Measurements from ENCODE around the gene MRFAP1. TPM values are rescaled to one million over a fixed set of nuclear protein-coding genes. Genes with fewer than 3 reads are reported as not detected.
"Not testable (repeated sequence)": the region's sequence is repeated elsewhere in the genome, so short reads cannot be mapped to it uniquely, and the experiment has no call there.

The MRFAP1 gene
- total RNA-seq, 4 donors from 2014 or later, result 116 to 338 (median 155) TPM

DNA sequence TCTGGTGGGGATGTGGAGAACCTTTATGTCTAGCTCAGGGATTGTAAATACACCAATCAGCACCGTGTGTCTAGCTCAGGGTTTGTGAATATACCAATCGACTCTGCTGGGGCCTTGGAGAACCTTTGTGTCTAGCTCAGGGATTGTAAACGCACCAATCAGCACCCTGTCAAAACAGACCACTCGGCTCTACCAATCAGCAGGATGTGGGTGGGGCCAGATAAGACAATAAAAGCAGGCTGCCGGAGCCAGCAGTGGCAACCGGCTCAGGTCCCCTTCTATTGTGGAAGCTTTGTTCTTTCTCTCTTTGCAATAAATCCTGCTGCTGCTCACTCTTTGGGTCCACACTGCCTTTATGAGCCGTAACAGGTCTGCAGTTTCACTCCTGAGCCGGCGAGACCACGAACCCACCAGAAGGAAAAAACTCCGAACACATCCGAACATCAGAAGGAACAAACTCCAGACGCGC, 32.7 kb downstream of the MRFAP1 start:
- Histone ChIP-seq H3K4me3 (peak overlapping the region; percentile 57 to 93 (median 90)), H3K27ac (peak overlapping the region; percentile 84 to 94 (median 90)), H3K4me1 (peaks cover 0 to 27% (median 8%) of the 10 kb centered on the region in 4 donors)
- peak; percentile 52 to 92 for TF ChIP-seq POLR2A (IDR thresholded peaks at IDR 0.05)
- not testable (repeated sequence) for DNase-seq, H3K36me3 ChIP-seq, H3K27me3 ChIP-seq, H3K9me3 ChIP-seq

DNA sequence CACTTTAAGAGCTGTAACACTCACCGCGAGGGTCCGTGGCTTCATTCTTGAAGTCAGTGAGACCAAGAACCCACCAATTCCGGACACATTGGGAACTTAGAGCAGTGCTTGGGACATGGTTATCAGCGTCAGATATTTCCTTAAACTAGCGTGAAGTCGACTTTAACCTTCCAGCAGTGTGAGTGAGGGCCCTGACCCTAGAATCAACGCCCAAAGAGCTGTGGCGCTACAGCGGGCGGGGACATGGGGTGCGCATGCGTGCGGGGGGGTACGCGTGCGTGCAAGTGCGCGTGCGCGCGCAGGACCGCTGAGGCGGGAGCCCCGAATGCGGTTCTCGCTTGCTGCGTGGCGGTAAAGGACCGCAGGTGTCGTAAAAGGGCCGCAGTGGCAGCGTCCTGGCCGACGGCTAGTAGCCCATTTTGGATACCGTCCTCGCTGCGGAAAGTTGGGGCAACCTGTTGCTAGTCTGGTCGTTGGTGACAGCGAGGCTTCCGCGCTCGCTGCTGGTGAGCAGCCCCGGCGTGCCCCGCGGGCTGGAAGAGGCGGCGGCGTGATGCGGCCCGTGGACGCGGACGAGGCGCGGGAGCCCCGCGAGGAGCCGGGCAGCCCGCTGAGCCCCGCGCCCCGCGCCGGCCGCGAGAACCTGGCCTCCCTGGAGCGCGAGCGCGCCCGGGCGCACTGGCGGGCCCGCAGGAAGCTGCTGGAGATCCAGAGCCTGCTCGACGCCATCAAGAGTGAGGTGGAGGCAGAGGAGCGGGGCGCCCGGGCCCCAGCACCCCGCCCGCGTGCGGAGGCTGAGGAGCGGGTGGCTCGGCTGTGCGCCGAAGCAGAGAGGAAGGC, 33.4 kb downstream of the MRFAP1 start:
- no peaks in the 10 kb centered on the region for H3K36me3 ChIP-seq
- H3K9me3 ChIP-seq, result no peaks in the 10 kb centered on the region
- H3K4me1 ChIP-seq, result peaks cover 0 to 27% (median 8%) of the 10 kb centered on the region in 4 donors
- no peaks in the 10 kb centered on the region for H3K27me3 ChIP-seq
- H3K4me3 ChIP-seq, result peak overlapping the region; percentile 57 to 93 (median 90)
- H3K27ac ChIP-seq, result peak overlapping the region; percentile 84 to 94 (median 90)
- TF ChIP-seq POLR2A (IDR thresholded peaks at IDR 0.05), result peak in 1 of 2 donors; percentile 33
- TF ChIP-seq, protein P1, sequence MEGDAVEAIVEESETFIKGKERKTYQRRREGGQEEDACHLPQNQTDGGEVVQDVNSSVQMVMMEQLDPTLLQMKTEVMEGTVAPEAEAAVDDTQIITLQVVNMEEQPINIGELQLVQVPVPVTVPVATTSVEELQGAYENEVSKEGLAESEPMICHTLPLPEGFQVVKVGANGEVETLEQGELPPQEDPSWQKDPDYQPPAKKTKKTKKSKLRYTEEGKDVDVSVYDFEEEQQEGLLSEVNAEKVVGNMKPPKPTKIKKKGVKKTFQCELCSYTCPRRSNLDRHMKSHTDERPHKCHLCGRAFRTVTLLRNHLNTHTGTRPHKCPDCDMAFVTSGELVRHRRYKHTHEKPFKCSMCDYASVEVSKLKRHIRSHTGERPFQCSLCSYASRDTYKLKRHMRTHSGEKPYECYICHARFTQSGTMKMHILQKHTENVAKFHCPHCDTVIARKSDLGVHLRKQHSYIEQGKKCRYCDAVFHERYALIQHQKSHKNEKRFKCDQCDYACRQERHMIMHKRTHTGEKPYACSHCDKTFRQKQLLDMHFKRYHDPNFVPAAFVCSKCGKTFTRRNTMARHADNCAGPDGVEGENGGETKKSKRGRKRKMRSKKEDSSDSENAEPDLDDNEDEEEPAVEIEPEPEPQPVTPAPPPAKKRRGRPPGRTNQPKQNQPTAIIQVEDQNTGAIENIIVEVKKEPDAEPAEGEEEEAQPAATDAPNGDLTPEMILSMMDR (IDR thresholded peaks at IDR 0.05), result peak in 2 of 6 experiments; percentile 4 to 9
- DNase-seq, result peak; percentile 88 to 97 (median 95)

DNA sequence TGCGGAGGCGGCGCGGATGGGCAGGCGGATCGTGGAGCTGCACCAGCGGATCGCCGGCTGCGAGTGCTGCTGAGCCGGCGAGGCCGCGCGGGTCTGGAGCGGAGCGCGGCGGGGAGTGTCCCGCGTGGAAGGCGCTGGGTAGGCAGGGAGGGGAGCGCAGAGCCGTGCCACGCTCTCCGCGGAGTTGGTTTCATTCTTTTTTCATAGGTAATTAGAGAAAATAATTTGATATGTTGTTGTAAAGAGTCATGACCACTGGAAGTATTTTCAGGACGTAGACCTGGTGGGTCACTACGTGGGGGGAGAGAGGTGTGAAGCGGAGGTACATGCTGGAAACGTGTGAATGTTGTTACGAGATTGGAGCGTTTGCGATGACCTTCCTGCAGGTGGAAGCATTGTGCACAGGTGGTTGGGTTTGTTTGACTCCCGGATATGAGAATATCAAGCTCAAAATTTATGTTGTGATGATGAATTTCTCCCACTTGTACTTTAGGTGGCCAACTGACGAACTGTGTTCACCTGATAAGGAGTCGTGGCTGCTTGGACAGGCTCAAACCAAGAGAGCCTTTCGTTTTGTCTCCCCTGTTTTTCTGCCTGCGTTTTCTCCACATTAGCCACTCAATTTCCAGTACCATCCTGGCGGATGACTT, 34.1 kb downstream of the MRFAP1 start:
- TF ChIP-seq, protein P1 (IDR thresholded peaks at IDR 0.05), result peak; percentile 42 to 65 (median 54)
- TF ChIP-seq POLR2A (IDR thresholded peaks at IDR 0.05), result no peak
- Histone ChIP-seq H3K36me3 (no peaks in the 10 kb centered on the region), H3K4me3 (peak overlapping the region; percentile 57 to 93 (median 90)), H3K4me1 (peaks cover 0 to 27% (median 8%) of the 10 kb centered on the region in 4 donors), H3K27me3 (no peaks in the 10 kb centered on the region), H3K27ac (peak overlapping the region; percentile 84 to 94 (median 90)), H3K9me3 (no peaks in the 10 kb centered on the region)
- peak in 2 of 3 donors; percentile 59 to 80 for DNase-seq

- H3K27ac ChIP-seq, result no peak overlapping the region
- no peaks in the 10 kb centered on the region for H3K36me3 ChIP-seq
- DNase-seq, result no peak
- no peaks in the 10 kb centered on the region for H3K9me3 ChIP-seq
- no peak for TF ChIP-seq POLR2A (IDR thresholded peaks at IDR 0.05)
- TF ChIP-seq, protein P1 (IDR thresholded peaks at IDR 0.05), result no peak
- H3K27me3 ChIP-seq, result no peaks in the 10 kb centered on the region
- peaks cover 0 to 27% (median 8%) of the 10 kb centered on the region in 4 donors for H3K4me1 ChIP-seq
- peak overlapping the region in 1 of 4 donors; percentile 3 for H3K4me3 ChIP-seq
These were observed 36.5 kb downstream of the MRFAP1 start for GRCh38 chr4:6676722-6677558.

- H3K36me3 ChIP-seq, result no peaks in the 10 kb centered on the region
- no peak overlapping the region for H3K4me3 ChIP-seq
- no peak for TF ChIP-seq POLR2A (IDR thresholded peaks at IDR 0.05)
- TF ChIP-seq, protein P1 (IDR thresholded peaks at IDR 0.05), result no peak
- H3K27ac ChIP-seq, result no peak overlapping the region
- no peaks in the 10 kb centered on the region for H3K9me3 ChIP-seq
- H3K4me1 ChIP-seq, result peaks cover 0 to 18% (median 2%) of the 10 kb centered on the region in 4 donors
- H3K27me3 ChIP-seq, result no peaks in the 10 kb centered on the region
- peak in 1 of 3 donors; percentile 45 for DNase-seq
These were observed 40.0 kb downstream of the MRFAP1 start for GRCh38 chr4:6680372-6681034.
